ENCODE measurements around the gene AIG1.

AIG1 gene

DNA sequence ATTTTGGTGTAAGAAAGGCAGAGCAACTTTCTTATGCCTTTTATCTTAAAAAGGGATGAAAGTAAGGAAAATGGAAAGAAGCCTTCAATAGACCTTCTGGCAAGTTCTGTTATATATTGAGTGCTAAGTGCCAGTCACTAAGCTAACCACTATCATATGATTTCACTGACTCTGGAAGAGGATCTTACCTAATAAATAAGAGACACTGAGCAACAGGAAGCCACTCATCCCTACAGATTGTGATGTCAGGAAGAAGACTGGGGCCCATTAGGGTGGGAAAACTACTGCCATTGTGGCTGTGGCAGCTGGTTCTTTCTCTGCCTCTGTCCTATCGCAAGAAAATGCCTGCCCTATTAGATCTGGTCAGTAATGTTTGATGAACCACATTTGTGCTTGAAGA, 89.6 kb downstream of the AIG1 start:
- TF ChIP-seq, protein P1, sequence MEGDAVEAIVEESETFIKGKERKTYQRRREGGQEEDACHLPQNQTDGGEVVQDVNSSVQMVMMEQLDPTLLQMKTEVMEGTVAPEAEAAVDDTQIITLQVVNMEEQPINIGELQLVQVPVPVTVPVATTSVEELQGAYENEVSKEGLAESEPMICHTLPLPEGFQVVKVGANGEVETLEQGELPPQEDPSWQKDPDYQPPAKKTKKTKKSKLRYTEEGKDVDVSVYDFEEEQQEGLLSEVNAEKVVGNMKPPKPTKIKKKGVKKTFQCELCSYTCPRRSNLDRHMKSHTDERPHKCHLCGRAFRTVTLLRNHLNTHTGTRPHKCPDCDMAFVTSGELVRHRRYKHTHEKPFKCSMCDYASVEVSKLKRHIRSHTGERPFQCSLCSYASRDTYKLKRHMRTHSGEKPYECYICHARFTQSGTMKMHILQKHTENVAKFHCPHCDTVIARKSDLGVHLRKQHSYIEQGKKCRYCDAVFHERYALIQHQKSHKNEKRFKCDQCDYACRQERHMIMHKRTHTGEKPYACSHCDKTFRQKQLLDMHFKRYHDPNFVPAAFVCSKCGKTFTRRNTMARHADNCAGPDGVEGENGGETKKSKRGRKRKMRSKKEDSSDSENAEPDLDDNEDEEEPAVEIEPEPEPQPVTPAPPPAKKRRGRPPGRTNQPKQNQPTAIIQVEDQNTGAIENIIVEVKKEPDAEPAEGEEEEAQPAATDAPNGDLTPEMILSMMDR (IDR thresholded peaks at IDR 0.05; ENCODE audit: low read depth, low read length, missing control alignments) = no peak
- in situ Hi-C loops (cut with HindIII; ENCODE audit: low pct_ligation_motif_present, low sequenced_read_pairs) = no loop called here
- H3K36me3 ChIP-seq (replicated peaks) = no peaks in the 10 kb centered on the region
- H3K27me3 ChIP-seq (replicated peaks) = no peaks in the 10 kb centered on the region
- no peak overlapping the region for H3K4me3 ChIP-seq (ENCODE audit: low read depth, low read length)
- no peak for DNase-seq
- H3K27ac ChIP-seq = no peak overlapping the region

DNA sequence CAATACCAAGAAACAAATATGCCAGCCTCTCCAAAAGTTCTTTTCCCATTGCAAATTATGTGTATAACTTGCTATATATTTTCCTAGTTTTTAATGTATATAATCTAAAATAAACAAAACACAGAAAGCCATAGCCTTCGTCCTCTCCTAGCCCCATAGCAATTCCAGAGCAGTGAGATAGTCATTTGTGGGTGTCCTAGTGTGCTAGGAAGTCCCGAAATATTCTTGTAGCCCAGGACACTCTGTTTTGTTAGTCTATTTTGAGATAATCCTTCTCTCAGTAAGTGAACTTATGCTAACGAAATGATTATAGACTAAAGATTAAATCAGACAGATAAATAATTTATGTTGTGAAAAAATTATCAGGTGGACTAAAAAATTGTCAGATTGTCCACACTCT, 90.7 kb downstream of the AIG1 start:
- Histone ChIP-seq H3K27ac (no peak overlapping the region), H3K27me3 (replicated peaks) (no peaks in the 10 kb centered on the region), H3K36me3 (replicated peaks) (no peaks in the 10 kb centered on the region), H3K4me3 (ENCODE audit: low read depth, low read length) (no peak overlapping the region)
- in situ Hi-C loops (cut with HindIII; ENCODE audit: low pct_ligation_motif_present, low sequenced_read_pairs) = no loop called here
- DNase-seq = no peak
- TF ChIP-seq, protein P1 (IDR thresholded peaks at IDR 0.05; ENCODE audit: low read depth, low read length, missing control alignments) = no peak

DNA sequence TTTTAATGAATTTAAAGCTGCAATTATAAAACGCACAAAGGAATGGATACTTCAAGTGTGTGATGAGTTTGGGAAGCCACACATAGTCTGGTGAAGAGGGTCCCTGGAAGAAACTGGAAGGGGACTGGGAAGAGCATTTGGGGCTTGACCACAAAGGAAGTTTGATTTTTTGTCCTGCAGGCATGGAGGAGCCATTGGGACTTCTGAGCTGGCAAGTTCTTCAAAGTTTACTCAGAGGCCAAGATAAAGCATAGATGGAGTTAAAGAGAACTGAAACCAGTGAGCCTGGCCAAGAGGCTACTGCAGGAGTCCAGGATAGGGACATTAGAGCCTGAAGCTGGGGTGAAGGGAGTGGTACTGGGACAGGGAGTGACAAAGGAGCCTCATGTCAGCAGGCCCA, 95.0 kb downstream of the AIG1 start:
- in situ Hi-C loops (cut with HindIII; ENCODE audit: low pct_ligation_motif_present, low sequenced_read_pairs) = no loop called here
- Histone ChIP-seq H3K27me3 (replicated peaks) (no peaks in the 10 kb centered on the region), H3K4me3 (ENCODE audit: low read depth, low read length) (no peak overlapping the region), H3K36me3 (replicated peaks) (no peaks in the 10 kb centered on the region), H3K27ac (no peak overlapping the region)
- DNase-seq = no peak
- TF ChIP-seq, protein P1 (IDR thresholded peaks at IDR 0.05; ENCODE audit: low read depth, low read length, missing control alignments) = no peak

DNA sequence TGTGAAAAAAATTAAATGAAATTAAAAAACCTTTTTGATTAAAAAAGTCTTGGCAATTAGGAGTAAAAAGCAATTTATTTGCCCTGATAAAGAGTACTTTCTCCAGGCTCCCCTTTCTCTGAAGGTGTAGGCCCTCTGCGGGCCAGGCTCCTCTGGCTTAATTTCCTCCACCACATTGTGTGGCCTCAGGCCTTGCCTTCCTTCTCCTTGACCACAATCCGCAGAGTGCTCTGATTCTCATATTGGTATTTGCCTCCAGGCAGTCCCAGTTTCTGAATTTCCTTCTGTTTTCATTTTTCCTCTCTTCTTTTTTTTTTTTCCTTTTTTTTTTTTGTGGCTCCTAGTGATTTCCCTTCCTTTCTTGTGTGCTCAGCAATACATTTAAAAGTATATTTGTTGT, 96.4 kb downstream of the AIG1 start:
- Histone ChIP-seq H3K36me3 (replicated peaks) (no peaks in the 10 kb centered on the region), H3K4me3 (ENCODE audit: low read depth, low read length) (no peak overlapping the region), H3K27ac (no peak overlapping the region), H3K27me3 (replicated peaks) (no peaks in the 10 kb centered on the region)
- no peak for DNase-seq
- TF ChIP-seq, protein P1 (IDR thresholded peaks at IDR 0.05; ENCODE audit: low read depth, low read length, missing control alignments) = no peak
- in situ Hi-C loops (cut with HindIII; ENCODE audit: low pct_ligation_motif_present, low sequenced_read_pairs) = no loop called here

DNA sequence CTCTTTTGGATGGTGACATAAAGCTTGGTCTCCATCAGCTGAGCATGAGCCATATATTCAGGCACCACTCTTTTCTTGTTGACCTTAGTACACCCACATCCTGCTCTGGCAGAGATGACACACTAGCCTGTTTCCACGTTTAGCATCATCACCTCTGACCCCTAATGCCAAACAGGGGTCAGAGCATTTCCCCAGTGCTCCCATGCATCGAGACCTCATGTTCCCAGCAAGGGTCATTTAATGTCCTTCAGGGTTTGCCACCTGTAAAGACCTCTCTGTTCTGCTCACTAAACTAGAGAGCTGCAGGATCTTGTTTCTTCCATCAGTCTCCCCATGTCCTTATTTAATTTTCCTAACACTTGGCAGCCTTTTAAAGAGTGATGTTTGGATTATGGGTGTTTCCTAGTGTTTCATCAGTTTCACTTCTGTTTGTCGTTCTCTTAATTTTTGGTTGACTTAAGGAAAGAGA, 97.5 kb downstream of the AIG1 start:
- Histone ChIP-seq H3K27ac (no peak overlapping the region), H3K36me3 (replicated peaks) (no peaks in the 10 kb centered on the region), H3K27me3 (replicated peaks) (no peaks in the 10 kb centered on the region), H3K4me3 (ENCODE audit: low read depth, low read length) (no peak overlapping the region)
- in situ Hi-C loops (cut with HindIII; ENCODE audit: low pct_ligation_motif_present, low sequenced_read_pairs) = no loop called here
- peak; percentile 26 for DNase-seq
- TF ChIP-seq, protein P1 (IDR thresholded peaks at IDR 0.05; ENCODE audit: low read depth, low read length, missing control alignments) = no peak

DNA sequence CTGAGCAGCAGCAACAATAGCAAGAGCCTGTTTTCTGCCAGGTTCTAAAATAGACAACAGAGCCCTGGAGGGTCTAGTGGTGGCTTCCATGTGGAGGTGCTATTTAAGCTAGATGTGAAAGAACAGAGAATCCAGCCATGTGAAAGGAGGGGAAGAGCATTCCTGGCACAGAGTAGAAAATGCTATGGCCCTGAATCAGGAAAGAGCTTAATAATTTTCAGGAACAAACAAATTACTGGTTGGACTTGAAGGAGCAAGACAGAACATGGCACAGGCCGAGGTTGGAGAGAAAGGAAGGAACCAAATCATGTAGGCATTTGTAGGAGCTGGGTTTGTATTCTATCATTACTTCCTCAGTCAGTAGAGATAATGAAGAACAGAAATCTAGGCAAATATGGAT, 98.3 kb downstream of the AIG1 start:
- no peaks in the 10 kb centered on the region for H3K36me3 ChIP-seq (replicated peaks)
- H3K27me3 ChIP-seq (replicated peaks) = no peaks in the 10 kb centered on the region
- DNase-seq = no peak
- TF ChIP-seq, protein P1 (IDR thresholded peaks at IDR 0.05; ENCODE audit: low read depth, low read length, missing control alignments) = no peak
- no peak overlapping the region for H3K27ac ChIP-seq
- in situ Hi-C loops (cut with HindIII; ENCODE audit: low pct_ligation_motif_present, low sequenced_read_pairs) = no loop called here
- H3K4me3 ChIP-seq (ENCODE audit: low read depth, low read length) = no peak overlapping the region

Data from brain microvascular endothelial cell (primary cell).